ENCODE data around the gene MARCHF10.

- TF ChIP-seq EZH2 (IDR thresholded peaks at IDR 0.05; ENCODE audit: insufficient read depth, poor library complexity, severe bottlenecking) (no peak), EZH2phosphoT487 (IDR thresholded peaks at IDR 0.05; ENCODE audit: insufficient read depth, low read depth) (no peak)
Observed at GRCh38 chr17:62739645-62740388, 68.3 kb downstream of the MARCHF10 start.
